G401 (cell line): ENCODE data around the gene KRT77. TPM values are rescaled to one million over a fixed set of nuclear protein-coding genes. Genes with fewer than 3 reads are reported as not detected.

Experiments
- DNase-seq: peaks from one replicate; pipeline ENCODE4 v3.0.0-alpha.2; 2015; ENCODE audit warnings: low spot score
- in situ Hi-C: cut with HindIII; loops from 2 replicates; pipeline ENCODE4 v1.10.0; 2016; ENCODE audit warnings: low sequenced_read_pairs, mixed read lengths
- total RNA-seq: library from RNA; depleted of rRNA; stranded (reverse); fragments of >200 nt; shearing (Covaris generic); gene quantifications from 2 replicates; pipeline ENCODE4 v1.2.3, GENCODE V29; 2014

The KRT77 gene
- total RNA-seq, 1 experiment from 2014 or later: not detected

DNA sequence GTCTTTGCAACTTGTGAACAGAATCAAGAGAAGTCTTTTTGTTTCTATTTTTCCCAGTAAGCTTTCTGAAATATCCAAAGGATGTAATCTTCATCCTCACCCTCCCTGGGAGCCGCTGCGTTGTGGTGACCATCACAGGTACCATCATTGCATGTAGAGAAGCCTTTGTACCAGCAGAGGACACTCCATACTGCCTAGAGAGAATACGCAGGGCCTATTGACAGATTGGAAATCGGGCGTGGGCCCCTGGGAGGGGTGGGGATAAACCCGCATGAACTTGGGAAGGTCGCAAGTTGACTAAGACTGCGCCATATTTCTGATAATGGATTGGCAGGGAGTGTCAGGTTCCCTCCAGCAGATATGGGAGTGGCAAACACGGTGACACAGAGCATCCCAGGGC lies 35.8 kb downstream of the KRT77 start:
- DNase-seq: no peak

DNA sequence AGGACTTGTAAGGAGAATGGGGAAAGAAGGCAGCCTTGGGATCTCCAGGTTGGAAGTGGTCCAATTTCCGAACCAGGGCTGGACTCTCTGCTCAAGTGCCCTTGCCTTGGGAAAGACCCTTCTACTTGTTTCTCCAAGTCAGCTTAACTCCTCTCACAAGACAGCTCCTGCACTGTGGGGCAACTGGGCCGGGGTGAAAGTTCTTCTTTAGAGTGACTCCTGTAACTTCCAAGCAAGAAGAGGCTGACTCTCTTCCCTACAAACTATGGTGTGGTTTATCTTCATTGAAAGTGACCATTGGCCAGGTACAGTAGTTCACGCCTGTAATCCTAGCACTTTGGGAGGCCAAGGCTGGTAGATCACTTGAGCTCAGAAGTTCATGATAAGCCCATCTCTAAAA lies 36.9 kb downstream of the KRT77 start:
- DNase-seq: no peak
- in situ Hi-C loops: no loop called here

More for the DNA sequence above, 35.8 kb downstream of the KRT77 start:
- in situ Hi-C loops: no loop called here

DNA sequence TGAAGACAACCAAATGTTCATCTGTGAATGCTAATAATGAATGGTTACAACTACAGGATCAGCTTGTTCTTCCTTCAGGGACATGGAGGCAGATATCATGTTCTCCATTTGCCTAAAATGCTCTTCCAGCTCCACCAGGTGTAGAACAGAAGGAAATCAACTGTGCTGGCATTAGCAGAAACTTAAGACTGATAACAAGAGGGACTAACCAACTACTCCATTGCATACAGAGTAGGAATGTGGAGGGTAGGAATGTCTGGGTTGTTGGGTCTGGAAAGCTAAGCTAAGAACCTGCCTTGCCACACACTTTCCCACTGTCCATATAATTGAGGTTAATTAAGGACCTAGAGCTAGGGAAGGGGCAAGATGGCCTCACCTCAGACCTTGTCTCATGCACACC lies 39.9 kb downstream of the KRT77 start:
- DNase-seq: no peak
- in situ Hi-C loops: no loop called here

GRCh38 chr12:52662918-52663229 lies 40.5 kb downstream of the KRT77 start:
- in situ Hi-C loops: no loop called here
- DNase-seq: no peak

GRCh38 chr12:52662093-52662917 lies 41.0 kb downstream of the KRT77 start:
- DNase-seq: no peak
- in situ Hi-C loops: no loop called here

DNA sequence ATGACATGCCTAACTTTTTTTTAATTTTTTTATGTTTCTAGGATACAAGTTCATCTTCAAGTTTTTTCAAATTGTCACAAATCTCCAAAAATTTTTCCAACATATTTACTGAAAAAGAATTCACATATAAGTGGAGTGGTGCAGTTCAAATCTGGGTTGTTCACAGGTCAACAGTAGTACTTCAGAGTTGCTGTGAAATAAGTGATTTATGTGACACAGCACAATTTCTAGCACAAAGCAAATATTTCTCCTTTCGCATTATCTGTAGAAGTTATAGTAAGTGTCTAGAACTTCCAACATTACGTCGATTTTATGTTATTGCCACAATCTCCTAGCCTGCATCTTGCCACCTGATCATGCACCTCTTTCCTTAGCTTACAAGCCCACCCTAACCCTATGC lies 41.7 kb downstream of the KRT77 start:
- in situ Hi-C loops: no loop called here
- DNase-seq: no peak

DNA sequence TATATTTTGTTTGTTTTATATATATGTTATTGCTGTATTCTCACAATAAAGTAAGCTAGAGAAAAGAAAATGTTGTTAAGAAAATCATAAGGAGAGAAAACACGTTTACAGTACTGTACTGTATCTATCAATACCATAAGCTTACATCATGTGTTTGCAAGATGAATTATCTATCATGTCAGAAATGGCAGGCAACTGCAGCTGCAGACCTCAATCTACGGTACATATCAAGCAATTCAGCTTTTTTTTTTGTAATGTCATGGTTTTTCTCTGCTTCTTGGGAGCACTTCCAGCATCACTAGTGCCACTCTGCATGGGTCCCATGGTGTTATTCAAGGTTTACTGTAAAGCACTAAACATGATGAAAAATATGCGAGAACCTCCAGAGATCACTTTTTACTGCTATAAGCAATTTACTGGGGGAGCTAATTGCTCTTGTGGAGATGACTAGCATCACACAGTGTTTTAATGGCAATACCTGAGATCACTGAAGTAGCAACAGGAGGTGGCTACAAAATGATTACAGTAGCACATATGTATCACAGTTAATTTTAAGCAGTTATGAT lies 42.3 kb downstream of the KRT77 start:
- no peak for DNase-seq
- in situ Hi-C loops: no loop called here

DNA sequence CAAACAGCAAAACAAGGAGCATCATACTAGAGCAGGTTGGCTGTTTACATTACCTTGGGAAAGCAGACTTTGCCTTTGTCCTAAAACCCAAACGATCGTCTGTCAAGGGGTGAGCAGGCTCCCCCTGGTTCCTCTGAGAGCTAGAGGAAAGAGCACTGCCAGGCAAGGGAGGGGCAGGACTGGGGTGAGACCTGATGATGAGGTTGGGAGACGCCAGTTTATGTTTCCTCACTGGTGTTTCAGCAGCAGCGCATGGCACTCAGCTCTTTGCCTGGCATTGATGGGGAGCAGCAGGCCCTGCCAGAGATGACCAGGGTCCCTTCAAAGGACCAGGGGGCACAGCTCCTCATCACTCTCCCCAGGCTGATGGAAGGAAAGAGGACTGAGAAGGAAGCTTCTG lies 43.4 kb downstream of the KRT77 start:
- in situ Hi-C loops: no loop called here
- no peak for DNase-seq

DNA sequence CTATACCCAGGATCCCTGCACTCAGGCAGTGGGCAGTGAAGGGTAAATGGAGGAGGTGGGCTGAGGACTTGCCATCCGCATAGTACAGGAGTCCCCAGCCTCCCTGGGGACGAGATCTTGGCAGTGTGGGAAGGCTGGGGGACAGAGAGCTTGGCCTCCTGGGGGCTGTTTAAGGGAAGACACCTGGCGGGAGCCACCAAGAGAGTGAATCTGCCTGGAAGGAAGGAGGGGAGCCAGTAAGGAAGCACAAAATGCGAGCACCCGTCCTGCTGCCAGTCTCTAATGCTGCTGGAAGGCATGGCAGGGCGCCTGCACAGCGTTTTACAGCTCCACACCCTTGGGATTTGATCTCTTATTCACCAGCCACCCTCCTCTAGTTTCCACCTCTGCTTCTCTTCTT lies 43.9 kb downstream of the KRT77 start:
- no peak for DNase-seq
- in situ Hi-C loops: no loop called here

DNA sequence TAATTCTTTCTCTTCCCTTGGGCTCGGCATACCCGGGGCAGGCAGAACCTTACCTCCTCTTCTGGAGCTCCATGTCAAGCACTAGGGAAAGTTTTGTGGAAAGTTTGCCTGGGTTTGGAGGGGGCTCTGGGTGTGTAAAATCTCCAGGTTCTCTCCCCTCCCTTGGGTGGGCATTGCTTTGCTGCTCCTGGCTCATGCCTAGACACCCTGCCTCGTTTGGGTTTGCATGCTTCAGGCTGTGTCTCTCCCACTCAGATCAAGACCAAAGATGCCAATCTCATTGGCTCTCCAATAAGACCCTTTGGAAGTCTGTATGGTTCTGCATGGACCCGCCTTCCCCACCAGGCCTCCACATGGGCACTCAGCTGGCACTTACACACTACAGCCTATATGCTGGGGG lies 45.1 kb downstream of the KRT77 start:
- no peak for DNase-seq
- in situ Hi-C loops: no loop called here

DNA sequence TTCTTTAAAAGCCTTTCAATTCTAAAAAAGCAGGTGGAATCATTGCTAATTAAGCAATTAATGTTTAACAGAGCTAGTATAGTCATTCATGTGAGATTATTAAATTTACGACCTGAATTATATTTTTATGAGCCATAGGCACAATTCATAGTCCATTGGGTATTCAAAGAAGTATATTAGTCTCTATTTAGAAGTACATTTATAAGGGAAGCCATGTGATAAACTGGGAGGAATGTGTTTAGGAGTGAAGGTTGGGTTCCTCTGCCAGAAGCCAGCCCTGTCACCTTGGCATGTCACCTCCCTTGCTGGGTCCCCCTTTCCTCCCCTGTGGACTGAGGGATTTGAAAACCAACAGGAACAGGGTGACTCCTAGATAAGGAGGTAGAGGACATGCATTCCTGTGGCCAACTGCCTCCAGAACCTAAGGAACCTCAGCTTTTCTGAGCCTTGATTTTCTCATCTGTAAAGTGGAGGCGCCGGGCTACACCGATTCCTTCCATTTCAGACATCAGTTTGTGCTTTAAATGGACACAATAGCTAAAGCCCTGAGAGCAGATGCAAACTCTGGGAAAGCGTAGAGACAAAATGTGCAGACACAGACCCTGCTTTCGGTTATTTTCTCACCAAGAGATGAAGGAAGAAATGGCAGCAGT lies 45.9 kb downstream of the KRT77 start:
- in situ Hi-C loops: no loop called here

DNA sequence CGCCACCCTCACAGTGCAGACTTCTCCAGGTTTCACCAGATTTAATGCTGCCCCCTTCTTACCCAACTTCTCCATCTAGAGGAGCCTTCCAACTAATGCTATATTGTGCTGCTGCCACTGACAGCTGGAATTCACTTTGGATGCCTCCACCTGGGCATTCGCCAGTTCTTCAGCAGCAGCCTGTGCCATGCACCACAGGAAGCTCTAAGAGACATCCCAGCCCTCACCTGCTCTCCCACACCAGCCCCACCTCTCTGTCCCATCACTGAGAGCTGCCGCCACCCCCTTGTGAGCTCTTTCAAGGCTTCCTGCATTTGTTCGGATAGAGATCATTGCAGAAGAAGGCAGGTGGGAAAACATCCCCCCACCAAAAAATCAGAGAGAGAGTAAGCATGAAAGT lies 46.7 kb downstream of the KRT77 start:
- in situ Hi-C loops: no loop called here
- DNase-seq: no peak

More for the DNA sequence above, 45.9 kb downstream of the KRT77 start:
- no peak for DNase-seq

- in situ Hi-C loops: no loop called here
- no peak for DNase-seq
These were observed 47.6 kb downstream of the KRT77 start for GRCh38 chr12:52655720-52656124.

GRCh38 chr12:52655251-52655650 lies 48.1 kb downstream of the KRT77 start:
- in situ Hi-C loops: no loop called here
- no peak for DNase-seq

DNA sequence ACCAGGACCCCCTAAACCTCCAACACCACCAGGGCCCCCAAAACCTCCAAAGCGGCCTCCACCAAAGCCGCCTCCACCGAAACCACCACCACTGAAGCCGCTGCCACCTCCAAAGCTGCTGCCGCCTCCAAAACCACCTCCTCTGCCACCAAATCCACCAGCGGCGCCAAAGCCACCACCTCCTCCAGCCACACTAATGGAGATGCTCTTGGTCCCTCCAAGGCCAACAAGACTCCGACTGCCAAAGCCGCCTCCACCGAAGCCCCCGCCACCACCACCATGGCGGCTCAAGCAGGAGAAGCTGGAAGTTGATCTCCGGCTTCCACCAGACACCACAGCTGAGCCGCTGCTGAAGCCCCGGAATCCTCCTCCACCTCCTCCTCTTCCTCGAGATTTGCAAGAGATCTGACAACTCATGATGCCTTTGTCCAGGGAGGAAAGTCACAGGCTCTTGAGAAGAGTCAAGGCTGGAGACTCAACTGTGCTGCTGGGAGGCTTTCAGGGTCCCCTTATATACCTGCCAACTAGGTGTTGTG lies 51.5 kb downstream of the KRT77 start, which contains the start of gene KRT2:
KRT2 (minus strand) TSS at position 486 of the 536 bp plus-strand sequence; CDS start at position 417, 69 bp downstream.
- DNase-seq: no peak
- in situ Hi-C loops: no loop called here

DNA sequence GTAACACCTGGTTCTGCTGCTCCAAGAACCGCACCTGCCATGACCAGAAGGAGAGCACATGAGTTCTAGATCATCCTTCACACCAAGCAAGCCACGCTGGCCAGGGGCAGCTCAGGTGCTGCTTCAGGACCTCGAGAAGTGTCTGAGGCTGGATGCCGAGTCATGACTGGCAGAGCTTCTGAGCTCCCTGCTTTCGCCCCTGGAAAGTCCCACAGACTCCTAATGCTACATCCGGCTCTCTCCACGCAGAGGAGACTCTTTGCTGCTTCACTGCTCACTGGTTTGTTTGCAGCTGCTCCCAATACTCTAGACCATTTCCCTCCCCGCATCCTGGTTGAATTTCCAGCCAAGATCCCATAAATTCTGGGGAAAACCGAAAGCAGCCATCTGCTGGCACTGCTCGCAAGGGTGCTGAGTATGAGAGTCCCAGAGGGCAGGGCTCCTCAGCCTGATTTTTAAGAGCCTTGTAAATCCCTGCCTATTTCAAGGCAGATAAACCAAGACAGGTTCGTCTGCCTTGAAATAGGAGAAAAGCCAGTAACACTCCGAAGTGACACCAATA lies 52.7 kb downstream of the KRT77 start:
- no peak for DNase-seq
- in situ Hi-C loops: no loop called here

GRCh38 chr12:52649066-52649465 lies 54.3 kb downstream of the KRT77 start:
- no peak for DNase-seq
- in situ Hi-C loops: loop anchor here (10.0 kb wide), 1 partner anchor 56 kb away; the partner anchor contains the start of gene KRT77

GRCh38 chr12:52648012-52648550 lies 55.2 kb downstream of the KRT77 start:
- in situ Hi-C loops: loop anchor here (10.0 kb wide), 1 partner anchor 57 kb away; the partner anchor contains the start of gene KRT77
- DNase-seq: no peak

GRCh38 chr12:52647601-52648000 lies 55.7 kb downstream of the KRT77 start:
- DNase-seq: no peak
- in situ Hi-C loops: loop anchor here (10.0 kb wide), 1 partner anchor 57 kb away; the partner anchor contains the start of gene KRT77
